K562 (cell line): ENCODE measurements around the gene C17orf113. TPM values are rescaled to one million over a fixed set of nuclear protein-coding genes. Genes with fewer than 3 reads are reported as not detected.

Source experiments
- ATAC-seq: fragments of 200-7000 bp; cut with Tn5 transposase; 3 replicates; pipeline ENCODE4 v1.9.1; 2020; ENCODE audit warnings: moderate library complexity
- BruUV-seq: library from RNA; stranded (reverse); fragments of 400-500 nt; replicated peaks from 2 replicates; lab custom pipeline; 2021; lab: Mats Ljungman, UMichigan
- CTCF ChIA-PET: fragments of 300-600 bp; formaldehyde crosslinking; extraction: SDS; loops from one replicate; lab custom pipeline; 2021; ENCODE audit warnings: low intra/inter-chr PET ratio; lab: Yijun Ruan, JAX
- POLR2A ChIA-PET: fragments of 300-600, 350-650 bp; sonication (Branson Sonifier 250); formaldehyde crosslinking; extraction: SDS; loops from one replicate; lab custom pipeline; 2021; ENCODE audit warnings: antibody characterized with exemption, inconsistent platforms; lab: Yijun Ruan, JAX
- DNase-seq, 4 experiments: peaks; one replicate each; pipeline versions ENCODE4 v3.0.0 to v3.0.0-alpha.2; 2011 to 2018; ENCODE audit warnings: low spot score in 3 of 4, mixed read lengths in 3 of 4; ENCODE audit errors: extremely low read depth in 1 of 4
- FAIRE-seq: peaks from 2 replicates; lab custom pipeline; 2011; peaks lifted over from hg19 to GRCh38; lab: Jason Lieb, UNC
- H2AFZ ChIP-seq: 2 replicates; pipeline ENCODE4 v1.6.0; 2011; ENCODE audit warnings: low read depth, low read length, control low read depth, inconsistent platforms
- H3K27ac ChIP-seq: fragments of 200-600 bp; 3 replicates; pipeline ENCODE4 v1.8.0; 2011; ENCODE audit warnings: low read depth, mild to moderate bottlenecking, control low read depth, inconsistent platforms, low read length, moderate library complexity, mixed read lengths; ENCODE audit errors: extremely low read depth
- H3K27me3 ChIP-seq, 2 experiments: fragments of 300-600 bp in 1 of 2; 2 replicates in 1 of 2; 3 replicates in 1 of 2; pipeline versions ENCODE4 v1.6.0 to v1.8.0; 2011; ENCODE audit warnings: inconsistent platforms in 2 of 2, low read length in 2 of 2, mild to moderate bottlenecking in 1 of 2, mixed read lengths in 1 of 2, moderate library complexity in 1 of 2; ENCODE audit not compliant: control insufficient read depth in 2 of 2, insufficient read depth in 2 of 2
- H3K36me3 ChIP-seq: fragments of 300-600 bp; 3 replicates; pipeline ENCODE4 v1.8.0; 2011; ENCODE audit warnings: mild to moderate bottlenecking, low read length, inconsistent platforms; ENCODE audit not compliant: control insufficient read depth, insufficient read depth
- H3K4me1 ChIP-seq, 2 experiments: fragments of 200-600 bp in 1 of 2; replicated peaks in 1 of 2; 2 replicates in 1 of 2; 3 replicates in 1 of 2; pipeline versions ENCODE4 v1.5.1 to v1.8.0; 2011; ENCODE audit warnings: inconsistent platforms in 2 of 2, low read length in 2 of 2, mild to moderate bottlenecking in 1 of 2, mixed read lengths in 1 of 2, moderate library complexity in 1 of 2; ENCODE audit not compliant: control insufficient read depth in 2 of 2, insufficient read depth in 2 of 2
- H3K4me2 ChIP-seq: 2 replicates; pipeline ENCODE4 v1.6.1; 2011; ENCODE audit warnings: low read length, control low read depth, inconsistent platforms, mixed read lengths; ENCODE audit not compliant: insufficient read depth
- H3K4me3 ChIP-seq: fragments of 200-600 bp; sonication (generic), shearing (Covaris generic); 2 replicates; pipeline ENCODE4 v1.5.1; 2016; ENCODE audit warnings: control low read depth, inconsistent platforms
- H3K79me2 ChIP-seq: fragments of 200-600 bp; 3 replicates; pipeline ENCODE4 v1.8.0; 2011; ENCODE audit warnings: low read length, inconsistent platforms; ENCODE audit not compliant: control insufficient read depth, insufficient read depth
- H3K9ac ChIP-seq, 2 experiments: 2 replicates each; pipeline versions ENCODE4 v1.6.0 to v1.6.1; 2011; ENCODE audit warnings: low read depth in 2 of 2, low read length in 2 of 2, control low read depth in 1 of 2, inconsistent platforms in 1 of 2, mild to moderate bottlenecking in 1 of 2, mixed read lengths in 1 of 2; ENCODE audit not compliant: insufficient read depth in 1 of 2
- H3K9me1 ChIP-seq: one replicate; pipeline ENCODE4 v1.6.0; 2011; ENCODE audit warnings: inconsistent platforms, mild to moderate bottlenecking, low read length, moderate library complexity; ENCODE audit not compliant: control insufficient read depth, insufficient read depth
- H3K9me3 ChIP-seq: replicated peaks from 2 replicates; pipeline ENCODE4 v1.5.1; 2011; ENCODE audit warnings: low read depth, low read length, inconsistent platforms; ENCODE audit not compliant: control insufficient read depth, insufficient read depth
- H4K20me1 ChIP-seq: replicated peaks from 2 replicates; pipeline ENCODE4 v1.6.1; 2011; ENCODE audit warnings: low read length, inconsistent platforms, mixed read lengths; ENCODE audit not compliant: control insufficient read depth, insufficient read depth
- CBX2 ChIP-seq: fragments of 200-600 bp; sonication (generic); IDR thresholded peaks from one replicate; pipeline ENCODE4 v1.6.1; 2012; ENCODE audit warnings: mild to moderate bottlenecking, low read length, inconsistent platforms; ENCODE audit not compliant: insufficient read depth, poor library complexity, severe bottlenecking
- E2F4 ChIP-seq: sonication (generic); formaldehyde crosslinking; IDR thresholded peaks from 2 replicates; pipeline ENCODE4 v1.8.0; 2022; ENCODE audit warnings: mild to moderate bottlenecking, low read depth, missing genetic modification reagents
- EHMT2 ChIP-seq: fragments of 450-650 bp; IDR thresholded peaks from 2 replicates; pipeline ENCODE4 v1.6.1; 2018; ENCODE audit warnings: antibody characterized with exemption
- ELK3 ChIP-seq: fragments of 450-650 bp; formaldehyde crosslinking; IDR thresholded peaks from 2 replicates; pipeline ENCODE4 v1.4.0; 2020; ENCODE audit warnings: mild to moderate bottlenecking
- ERF ChIP-seq: fragments of 450-650 bp; formaldehyde crosslinking; IDR thresholded peaks from 2 replicates; pipeline ENCODE4 v1.4.0; 2020; ENCODE audit warnings: mild to moderate bottlenecking, mixed read lengths
- MIER1 ChIP-seq: fragments of 450-650 bp; IDR thresholded peaks from 2 replicates; pipeline ENCODE4 v1.6.1; 2016; ENCODE audit warnings: antibody characterized with exemption, mild to moderate bottlenecking, low read depth
- NFXL1 ChIP-seq: fragments of 450-650 bp; formaldehyde crosslinking; IDR thresholded peaks from 2 replicates; pipeline ENCODE4 v1.4.0; 2021; ENCODE audit warnings: mild to moderate bottlenecking
- POLR2H ChIP-seq: IDR thresholded peaks from 2 replicates; pipeline ENCODE4 v1.6.1; 2016; ENCODE audit warnings: missing genetic modification characterization, low read depth, mild to moderate bottlenecking, control low read depth, missing compliant biosample characterization, moderate library complexity
- SNIP1 ChIP-seq: fragments of 450-650 bp; IDR thresholded peaks from 2 replicates; pipeline ENCODE4 v1.7.1; 2017; ENCODE audit warnings: low read depth, mild to moderate bottlenecking
- ZBTB43 ChIP-seq: sonication (generic); formaldehyde crosslinking; IDR thresholded peaks from 2 replicates; pipeline ENCODE4 v1.8.0; 2023; ENCODE audit warnings: mild to moderate bottlenecking, missing genetic modification reagents
- ZNF217 ChIP-seq: sonication (generic); formaldehyde crosslinking; IDR thresholded peaks from 2 replicates; pipeline ENCODE4 v1.8.0; 2022; ENCODE audit warnings: mild to moderate bottlenecking, missing genetic modification reagents
- in situ Hi-C: fragments of 300-500 bp; cut with MboI; formaldehyde crosslinking; loops from 4 replicates; pipeline ENCODE4 v1.15.0; 2018; ENCODE audit warnings: inconsistent platforms, mixed read lengths
- intact Hi-C: fragments of 100-400 bp; cut with micrococcal nuclease; formaldehyde crosslinking; loops from 2 replicates; pipeline ENCODE4 v1.14.2; 2022
- polyA plus RNA-seq, 8 experiments: library from polyadenylated mRNA; depleted of rRNA in 4 of 8; stranded (reverse) in 5 of 8; unstranded in 3 of 8; fragments of >200 nt; fragmentation: Nextera tagmentation in 2 of 8; fragmentation: Illumina TruSeq in 1 of 8; extraction: Ambion mirVana in 2 of 8; extraction: Trizol in 1 of 8; gene quantifications; 2 replicates each; pipeline versions ENCODE4 v1.2.1 to v1.2.3, GENCODE V29; 2011 to 2014; ENCODE audit warnings: inconsistent platforms in 1 of 8, missing spikeins in 1 of 8
- total RNA-seq, 7 experiments: library from RNA; depleted of rRNA in 6 of 7; stranded (reverse); fragments of >200 nt in 6 of 7; fragmentation: Illumina TruSeq in 2 of 7; extraction: Trizol in 2 of 7; gene quantifications; 2 replicates each; pipeline versions ENCODE4 v1.2.1 to v1.2.3, GENCODE V29; 2011 to 2021; ENCODE audit warnings: low replicate concordance in 1 of 7

C17orf113 gene
- total and polyA plus RNA-seq, 9 of the 15 experiments (the other 6 are each of a cell fraction or from before 2014, with no cell fraction given): 0.10 to 1.2 (median 0.31) TPM

GRCh38 chr17:42041619-42042018, 8.8 kb downstream of the C17orf113 start:
- H3K4me1 ChIP-seq: peaks cover 0 to 22% of the 10 kb centered on the region in 2 experiments; a peak in 2 of 5 replicates
- BruUV-seq: no TSS peak
- no peak overlapping the region for H3K9ac ChIP-seq
- CTCF ChIA-PET: no interaction called here
- intact Hi-C loops (no loop called here), in situ Hi-C loops (no loop called here)
- no peak overlapping the region for H3K4me2 ChIP-seq
- no peaks in the 10 kb centered on the region for H3K9me1 ChIP-seq
- no peak overlapping the region for H2AFZ ChIP-seq
- no peaks in the 10 kb centered on the region for H3K27me3 ChIP-seq
- FAIRE-seq (no peak), ATAC-seq (peak; percentile 20), DNase-seq (no peak)
- H3K4me3 ChIP-seq: no peak overlapping the region
- H3K27ac ChIP-seq: no peak overlapping the region
- no peaks in the 10 kb centered on the region for H3K9me3 ChIP-seq
- no peaks in the 10 kb centered on the region for H3K79me2 ChIP-seq
- POLR2A ChIA-PET: interaction anchor here (0.9 to 1.9 kb wide), 5 partner anchors 8 to 24 kb away, joined by 3 to 8 read pairs (median 4); partner anchors contain the start of gene DNAJC7
- no peaks in the 10 kb centered on the region for H4K20me1 ChIP-seq
- no peaks in the 10 kb centered on the region for H3K36me3 ChIP-seq
- no peak for TF ChIP-seq ERF (CRISPR knock-in tag)
- no peak for TF ChIP-seq ELK3 (CRISPR knock-in tag)
- TF ChIP-seq EHMT2: 0 out of 2 replicates have a peak, but pooled peaks have one; percentile 28
- no peak for TF ChIP-seq E2F4 (CRISPR knock-in tag)
- TF ChIP-seq POLR2H: no peak
- TF ChIP-seq NFXL1 (CRISPR knock-in tag): no peak
- TF ChIP-seq MIER1: no peak
- TF ChIP-seq CBX2: no peak
- TF ChIP-seq ZNF217 (CRISPR knock-in tag): no peak
- TF ChIP-seq ZBTB43 (CRISPR knock-in tag): no peak
- no peak for TF ChIP-seq SNIP1
